Activated CD8-positive, alpha-beta memory T cell treated with anti-CD3 and anti-CD28 coated beads for 36 hours (primary cell): ENCODE data around the gene OLFML1. TPM values are rescaled to one million over a fixed set of nuclear protein-coding genes. Genes with fewer than 3 reads are reported as not detected.
"Not testable (repeated sequence)": the region's sequence is repeated elsewhere in the genome, so short reads cannot be mapped to it uniquely, and the experiment has no call there.

Experiments used
- CTCF ChIA-PET: fragments of 350-600 bp; sonication (Branson Sonifier 250); formaldehyde crosslinking; loops from one replicate; lab custom pipeline; 2021; ENCODE audit warnings: antibody characterized with exemption; lab: Charles Lee
- POLR2A ChIA-PET: fragments of 350-600 bp; sonication (Branson Sonifier 250); formaldehyde crosslinking; loops from one replicate; lab custom pipeline; 2021; ENCODE audit warnings: antibody characterized with exemption; lab: Charles Lee
- total RNA-seq, 2 experiments: library from RNA; stranded (reverse); gene quantifications; one replicate each; pipeline ENCODE4 v1.2.3, GENCODE V29; 2021

The OLFML1 gene
- total RNA-seq, 2 experiments from 2014 or later = not detected

DNA sequence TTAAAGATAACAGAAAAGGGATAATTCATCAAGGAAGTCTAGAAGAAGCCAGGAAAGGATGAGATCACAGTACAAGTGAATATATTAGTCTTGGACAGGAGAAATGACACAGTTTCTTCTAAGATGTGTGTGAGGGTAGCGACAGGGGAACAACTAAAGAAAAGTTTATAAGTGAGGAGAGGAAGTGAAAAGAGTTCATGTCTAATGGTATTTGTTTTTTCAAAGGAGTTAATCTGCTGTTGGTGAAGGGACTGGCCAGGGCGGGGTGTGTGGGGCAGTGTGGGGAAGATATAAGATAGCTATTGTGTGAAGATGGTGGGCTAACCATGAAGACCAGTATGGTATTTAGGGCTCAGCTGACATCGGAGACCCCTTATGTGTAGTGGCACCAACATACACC, 20.9 kb downstream of the OLFML1 start:
- CTCF ChIA-PET = no interaction called here
- POLR2A ChIA-PET = no interaction called here

GRCh38 chr11:7508087-7508486, 22.8 kb downstream of the OLFML1 start:
- CTCF ChIA-PET = no interaction called here

GRCh38 chr11:7509966-7510365, 24.7 kb downstream of the OLFML1 start:
- ChIA-PET CTCF (no interaction called here), POLR2A (no interaction called here)

More at GRCh38 chr11:7508087-7508486, 22.8 kb downstream of the OLFML1 start:
- POLR2A ChIA-PET = no interaction called here

DNA sequence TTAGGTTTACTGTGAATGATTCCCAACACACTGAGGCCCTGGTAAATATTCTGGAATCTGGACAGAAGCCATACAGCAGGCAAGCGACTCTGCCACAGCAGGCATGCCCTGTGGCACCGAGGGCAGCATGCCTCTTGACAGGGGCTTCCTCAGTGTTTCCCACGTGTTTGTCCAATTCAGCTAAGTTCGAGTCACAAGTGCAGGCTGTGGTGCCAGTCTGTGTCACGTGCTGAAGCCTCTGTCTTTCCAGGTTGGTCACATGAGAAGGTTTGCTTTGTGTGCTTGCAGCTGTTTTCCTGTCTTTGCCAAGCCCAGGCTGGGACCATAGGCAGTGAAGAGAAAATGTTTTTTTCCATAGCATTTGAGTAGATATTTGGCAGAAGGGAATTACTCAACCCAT, 26.1 kb downstream of the OLFML1 start:
- CTCF ChIA-PET = no interaction called here
- POLR2A ChIA-PET = no interaction called here

- CTCF ChIA-PET = interaction anchor here (0.6 to 1.6 kb wide), 10 partner anchors 24 to 851 kb away, joined by 3 to 5 read pairs (median 4); no protein-coding TSS in a partner anchor
- POLR2A ChIA-PET = interaction anchor here (0.6 kb wide), 1 partner anchor 161 kb away, joined by 3 read pairs; no protein-coding TSS in a partner anchor
Measured at GRCh38 chr11:7512525-7513233, 27.4 kb downstream of the OLFML1 start.

- POLR2A ChIA-PET = interaction anchor here (0.6 kb wide), 1 partner anchor 161 kb away, joined by 3 read pairs; no protein-coding TSS in a partner anchor
Measured at GRCh38 chr11:7513234-7514098, 28.2 kb downstream of the OLFML1 start, which contains the start of gene PPFIBP2. Gene PPFIBP2 (plus strand): TSS chr11:7513999. CDS start chr11:7549476, 35,477 bp downstream.

DNA sequence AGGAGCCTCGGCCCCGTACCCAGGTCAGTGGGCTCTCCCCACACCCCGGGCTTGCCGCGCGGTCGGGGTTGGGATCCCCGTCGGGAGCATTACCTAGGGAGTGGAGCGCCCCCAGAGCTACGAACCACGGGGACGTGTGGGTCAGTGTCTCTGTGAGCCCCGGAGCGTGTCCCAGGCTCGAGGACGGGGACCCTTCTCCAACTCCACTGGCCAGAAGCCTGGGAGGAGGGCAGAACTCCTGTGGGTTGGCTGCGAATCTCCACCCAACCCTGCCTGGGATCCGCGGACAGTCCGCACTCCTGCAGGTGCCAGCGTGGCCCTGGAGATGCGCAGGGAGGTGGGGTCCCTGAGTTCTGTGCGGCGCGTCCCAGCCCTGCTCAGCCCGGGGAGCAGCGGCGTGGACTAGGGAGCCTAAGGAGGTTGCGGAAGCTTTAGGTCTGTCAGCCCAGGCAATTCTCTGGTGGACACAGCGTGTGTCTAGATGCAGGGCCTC, 28.8 kb downstream of the OLFML1 start:
- POLR2A ChIA-PET = no interaction called here
- CTCF ChIA-PET = interaction anchor here (0.6 to 1.6 kb wide), 6 partner anchors 28 to 181 kb away, joined by 3 to 5 read pairs (median 4); no protein-coding TSS in a partner anchor

More at GRCh38 chr11:7513234-7514098, 28.2 kb downstream of the OLFML1 start, which contains the start of gene PPFIBP2:
- CTCF ChIA-PET = interaction anchor here (0.6 to 1.6 kb wide), 12 partner anchors 23 to 851 kb away, joined by 3 to 5 read pairs (median 4); no protein-coding TSS in a partner anchor

DNA sequence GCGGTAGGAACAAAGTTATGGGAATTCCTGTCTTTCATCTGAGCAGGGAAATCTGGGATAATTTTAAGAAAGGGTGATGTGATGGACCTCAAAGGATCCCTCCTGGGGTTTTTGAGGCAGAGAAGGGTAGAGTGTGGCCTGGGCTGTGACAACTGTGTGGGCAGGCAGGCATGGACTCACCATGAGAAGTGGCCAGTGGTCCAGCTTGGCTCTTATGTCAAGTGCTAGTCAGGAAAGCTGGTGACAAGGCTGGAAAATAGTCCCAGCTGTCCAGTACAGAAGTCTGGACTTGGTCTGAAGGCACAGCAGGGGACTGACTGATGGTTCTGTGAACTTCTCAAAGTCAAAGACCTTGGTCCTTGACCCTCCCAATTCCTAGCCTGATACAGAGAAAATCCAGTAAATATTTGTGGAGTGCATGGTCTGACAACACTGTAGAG, 30.2 kb downstream of the OLFML1 start:
- CTCF ChIA-PET = no interaction called here
- POLR2A ChIA-PET = no interaction called here

GRCh38 chr11:7516475-7516874, 31.2 kb downstream of the OLFML1 start:
- ChIA-PET CTCF (no interaction called here), POLR2A (no interaction called here)

DNA sequence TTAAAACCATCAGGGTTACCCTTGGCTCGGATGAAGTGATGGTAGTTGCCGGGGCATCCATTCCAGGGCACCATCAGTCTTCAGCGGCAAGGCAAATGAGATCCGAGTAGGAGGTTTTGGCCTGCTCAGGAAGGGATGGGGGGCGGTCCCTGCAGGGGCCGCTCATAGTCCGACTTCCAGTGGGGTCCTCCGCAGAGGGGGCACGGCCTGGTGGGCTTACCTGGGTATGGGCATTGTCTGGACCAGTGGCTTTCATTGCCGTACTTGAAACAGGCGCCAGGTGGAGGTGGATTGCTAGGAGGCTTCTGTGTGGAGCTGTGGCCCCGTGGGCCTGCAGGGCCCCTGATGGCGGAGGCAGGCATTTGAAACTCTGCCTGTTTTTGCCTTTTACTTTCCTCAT, 32.4 kb downstream of the OLFML1 start:
- CTCF ChIA-PET, POLR2A ChIA-PET: not testable (repeated sequence)

DNA sequence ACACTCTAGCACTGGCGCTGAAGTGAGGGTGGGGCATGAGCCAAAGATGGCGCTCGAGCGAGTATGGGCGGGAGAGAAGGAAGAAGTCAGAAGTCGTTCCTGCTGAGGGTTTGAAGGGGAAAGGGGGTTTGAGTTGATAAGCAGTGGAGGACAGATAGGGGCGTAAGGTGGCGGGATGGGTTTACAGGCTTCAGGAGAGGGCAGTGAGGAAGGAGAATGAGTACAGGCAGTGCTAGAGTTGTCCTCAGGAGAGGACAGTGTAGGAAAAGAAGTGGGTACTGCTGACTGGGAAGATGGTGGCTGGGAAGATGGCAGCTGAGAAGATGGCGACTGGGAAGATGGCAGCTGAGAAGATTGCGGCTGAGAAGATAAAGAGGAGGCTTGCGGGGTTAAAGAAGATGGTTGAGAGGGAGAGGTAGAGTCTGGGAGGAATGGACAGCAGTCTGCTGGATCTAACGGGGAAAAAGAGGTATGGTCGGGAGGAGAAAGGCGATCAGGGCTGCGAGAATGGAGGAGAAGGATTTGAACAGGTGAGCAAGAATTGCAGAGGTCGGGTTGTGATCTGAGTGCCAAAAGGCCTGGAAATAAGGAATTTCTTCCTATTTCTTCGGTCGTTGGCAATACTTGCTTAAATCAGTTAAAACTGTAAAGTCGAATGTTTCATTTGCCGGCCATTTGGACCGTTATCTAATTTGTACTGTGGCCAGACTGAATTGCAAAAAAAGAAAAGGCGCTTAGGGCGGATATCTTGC, 33.7 kb downstream of the OLFML1 start:
- POLR2A ChIA-PET = no interaction called here
- CTCF ChIA-PET = no interaction called here

GRCh38 chr11:7520011-7520942, 35.0 kb downstream of the OLFML1 start:
- ChIA-PET CTCF (interaction anchor here (1.1 to 1.6 kb wide), 2 partner anchors 22 to 145 kb away, joined by 3 to 4 read pairs; no protein-coding TSS in a partner anchor), POLR2A (interaction anchor here (0.7 kb wide), 1 partner anchor 33 kb away, joined by 3 read pairs; no protein-coding TSS in a partner anchor)

DNA sequence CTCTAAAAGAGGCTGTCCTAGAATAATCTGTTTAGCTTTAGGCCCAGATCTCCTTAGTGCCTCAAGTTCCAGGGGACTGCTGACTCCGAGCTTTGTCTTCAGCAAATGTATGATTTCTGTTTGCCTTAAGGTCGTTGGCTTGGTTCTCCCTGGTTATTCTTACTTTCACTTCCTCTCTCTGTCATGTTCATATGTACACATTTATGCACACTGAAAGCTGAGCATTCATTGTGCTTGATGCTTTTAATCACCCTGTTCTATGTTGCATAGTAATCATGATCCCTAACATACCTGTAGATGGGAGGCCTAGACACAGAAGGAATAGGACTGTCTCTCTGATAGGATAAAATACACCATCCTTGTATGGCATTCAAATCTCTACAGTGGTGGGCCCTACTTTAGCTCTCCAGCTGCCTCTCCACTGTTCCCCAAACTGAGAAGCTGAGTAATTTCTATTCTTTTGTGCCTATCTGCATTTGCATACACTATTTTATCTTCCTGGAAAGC, 35.7 kb downstream of the OLFML1 start:
- ChIA-PET CTCF (interaction anchor here (1.1 to 1.6 kb wide), 2 partner anchors 21 to 144 kb away, joined by 3 to 4 read pairs; no protein-coding TSS in a partner anchor), POLR2A (interaction anchor here (0.7 kb wide), 1 partner anchor 32 kb away, joined by 3 read pairs; no protein-coding TSS in a partner anchor)

DNA sequence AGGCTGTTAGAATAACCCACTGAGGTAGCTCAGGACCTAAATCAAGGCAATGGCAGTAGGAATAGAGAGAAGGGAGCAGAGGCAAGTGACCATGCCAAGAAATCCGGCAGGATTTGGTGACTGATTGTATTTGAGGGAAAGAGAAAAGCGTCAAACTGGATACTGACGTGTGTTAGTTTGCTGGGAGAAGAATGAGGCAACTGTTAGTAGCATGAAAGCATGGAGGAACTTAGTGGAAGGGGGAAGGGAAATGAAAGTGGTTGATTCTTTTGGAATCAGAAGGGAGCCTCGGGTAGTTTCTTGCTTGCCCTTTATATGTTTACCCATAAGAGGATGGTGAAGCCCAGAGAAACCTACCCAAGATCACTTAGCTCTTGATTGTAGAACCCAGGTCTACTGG, 36.8 kb downstream of the OLFML1 start:
- ChIA-PET POLR2A (no interaction called here), CTCF (no interaction called here)

- CTCF ChIA-PET = no interaction called here
- POLR2A ChIA-PET = no interaction called here
Measured at GRCh38 chr11:7522546-7522945, 37.2 kb downstream of the OLFML1 start.

- POLR2A ChIA-PET = no interaction called here
- CTCF ChIA-PET = no interaction called here
Measured at GRCh38 chr11:7523416-7524210, 38.3 kb downstream of the OLFML1 start.
